PC-3 (cell line): Measurements from ENCODE around the gene AGO4. TPM values are rescaled to one million over a fixed set of nuclear protein-coding genes. Genes with fewer than 3 reads are reported as not detected.
"Not testable (repeated sequence)": the region's sequence is repeated elsewhere in the genome, so short reads cannot be mapped to it uniquely, and the experiment has no call there.

Experiments used
- ATAC-seq: fragments of 200-7000 bp; cut with Tn5 transposase; 2 replicates; pipeline ENCODE4 v1.9.1; 2020; ENCODE audit warnings: mild to moderate bottlenecking, moderate library complexity
- BruUV-seq: library from RNA; stranded (reverse); fragments of 400-500 nt; replicated peaks from 2 replicates; lab custom pipeline; 2021; lab: Mats Ljungman, UMichigan
- CTCF ChIA-PET: fragments of 300-600 bp; sonication (Branson Sonifier 250); formaldehyde crosslinking; loops from one replicate; lab custom pipeline; 2022; ENCODE audit warnings: antibody characterized with exemption; lab: Charles Lee
- POLR2A ChIA-PET: fragments of 300-600 bp; sonication (Branson Sonifier 250); formaldehyde crosslinking; loops from one replicate; lab custom pipeline; 2022; ENCODE audit warnings: antibody characterized with exemption; ENCODE audit not compliant: unreplicated experiment; lab: Charles Lee
- DNase-seq: peaks from one replicate; pipeline ENCODE4 v3.0.0-alpha.2; 2015
- H2AFZ ChIP-seq: fragments of 300-600 bp; sonication (generic); 2 replicates; pipeline ENCODE4 v1.6.0; 2016; ENCODE audit warnings: antibody characterized with exemption, low read length
- H3F3A ChIP-seq: fragments of 300-600 bp; sonication (generic); one replicate; pipeline ENCODE4 v1.6.0; 2017; ENCODE audit warnings: antibody characterized with exemption, low read length, control low read depth, mild to moderate bottlenecking; ENCODE audit not compliant: unreplicated experiment
- H3K27ac ChIP-seq: fragments of 300-600 bp; sonication (generic); 2 replicates; pipeline ENCODE4 v1.5.1; 2016; ENCODE audit warnings: mild to moderate bottlenecking, low read length
- H3K27me3 ChIP-seq: fragments of 300-600 bp; sonication (generic); 2 replicates; pipeline ENCODE4 v1.6.1; 2016; ENCODE audit warnings: low read length, mixed read lengths
- H3K36me3 ChIP-seq: fragments of 300-600 bp; sonication (generic); 2 replicates; pipeline ENCODE4 v1.6.1; 2016; ENCODE audit warnings: low read depth, mixed run types, low read length, mixed read lengths
- H3K4me1 ChIP-seq: fragments of 300-600 bp; sonication (generic); 2 replicates; pipeline ENCODE4 v1.5.1; 2016; ENCODE audit warnings: low read length; ENCODE audit not compliant: insufficient read depth
- H3K4me2 ChIP-seq: fragments of 300-600 bp; sonication (generic); 2 replicates; pipeline ENCODE4 v1.6.0; 2016; ENCODE audit warnings: low read length
- H3K4me3 ChIP-seq: fragments of 300-600 bp; sonication (generic); 2 replicates; pipeline ENCODE4 v1.5.1; 2016; ENCODE audit warnings: mild to moderate bottlenecking, low read length, mixed read lengths
- H3K79me2 ChIP-seq: fragments of 300-600 bp; sonication (generic); 2 replicates; pipeline ENCODE4 v1.6.1; 2017; ENCODE audit warnings: low read length, mixed read lengths
- H3K9ac ChIP-seq: fragments of 300-600 bp; sonication (generic); 2 replicates; pipeline ENCODE4 v1.6.0; 2016; ENCODE audit warnings: mild to moderate bottlenecking, low read length
- H3K9me2 ChIP-seq: fragments of 300-600 bp; sonication (generic); replicated peaks from 2 replicates; pipeline ENCODE4 v1.6.1; 2016; ENCODE audit warnings: mixed run types, low read length, mixed read lengths
- H3K9me3 ChIP-seq: fragments of 300-600 bp; sonication (generic); 2 replicates; pipeline ENCODE4 v1.6.1; 2016; ENCODE audit warnings: low read length, mixed read lengths
- H4K20me1 ChIP-seq: fragments of 300-600 bp; sonication (generic); 2 replicates; pipeline ENCODE4 v1.6.1; 2016; ENCODE audit warnings: low read length, mixed read lengths
- EZH2 ChIP-seq: fragments of 300-600 bp; sonication (generic); IDR thresholded peaks from one replicate; pipeline ENCODE4 v1.6.1; 2017; ENCODE audit warnings: antibody characterized with exemption, mild to moderate bottlenecking, low read length; ENCODE audit not compliant: unreplicated experiment
- EZH2phosphoT487 ChIP-seq: fragments of 300-600 bp; sonication (generic); IDR thresholded peaks from 2 replicates; pipeline ENCODE4 v1.6.1; 2018; ENCODE audit warnings: mild to moderate bottlenecking, antibody characterized with exemption, low read length, borderline replicate concordance
- intact Hi-C: fragments of 100-400 bp; cut with micrococcal nuclease; formaldehyde crosslinking; loops from 2 replicates; pipeline ENCODE4 v1.9.0; 2023
- total RNA-seq: library from RNA; depleted of rRNA; stranded (reverse); fragments of >200 nt; gene quantifications from 2 replicates; pipeline ENCODE4 v1.2.3, GENCODE V29; 2014
- TF ChIP-seq, protein P1 (sequence below): fragments of 300-600 bp; sonication (generic); conservative IDR thresholded peaks from 2 replicates; pipeline ENCODE4 v1.5.1; 2017; ENCODE audit warnings: antibody characterized with exemption, low read depth, mild to moderate bottlenecking, low read length

Gene AGO4
- total RNA-seq, 1 experiment from 2014 or later: 5.9 TPM

DNA sequence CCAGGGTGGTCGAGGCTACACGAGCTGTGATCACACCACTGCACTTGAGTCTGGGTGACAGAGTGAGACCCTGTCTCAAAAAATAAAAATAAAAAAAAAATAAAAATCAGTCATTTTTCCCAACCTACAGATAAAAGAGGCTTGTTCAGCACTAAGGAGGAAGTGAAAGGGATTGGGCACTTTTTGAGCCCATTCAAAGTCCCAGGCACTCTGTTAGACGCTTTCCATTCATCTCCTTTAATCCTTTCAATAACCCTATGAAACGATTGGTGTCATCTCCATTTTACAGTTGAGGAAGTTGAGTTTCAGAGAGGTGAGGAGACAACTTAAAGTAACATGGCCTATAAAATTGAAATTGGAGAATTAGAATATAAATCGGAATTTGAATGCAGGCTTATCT is 10.4 kb upstream of the AGO4 start:
- no peak overlapping the region for H3K9ac ChIP-seq
- no peak overlapping the region for H3K27ac ChIP-seq
- TF ChIP-seq EZH2 (no peak), EZH2phosphoT487 (no peak)
- TF ChIP-seq, protein P1, sequence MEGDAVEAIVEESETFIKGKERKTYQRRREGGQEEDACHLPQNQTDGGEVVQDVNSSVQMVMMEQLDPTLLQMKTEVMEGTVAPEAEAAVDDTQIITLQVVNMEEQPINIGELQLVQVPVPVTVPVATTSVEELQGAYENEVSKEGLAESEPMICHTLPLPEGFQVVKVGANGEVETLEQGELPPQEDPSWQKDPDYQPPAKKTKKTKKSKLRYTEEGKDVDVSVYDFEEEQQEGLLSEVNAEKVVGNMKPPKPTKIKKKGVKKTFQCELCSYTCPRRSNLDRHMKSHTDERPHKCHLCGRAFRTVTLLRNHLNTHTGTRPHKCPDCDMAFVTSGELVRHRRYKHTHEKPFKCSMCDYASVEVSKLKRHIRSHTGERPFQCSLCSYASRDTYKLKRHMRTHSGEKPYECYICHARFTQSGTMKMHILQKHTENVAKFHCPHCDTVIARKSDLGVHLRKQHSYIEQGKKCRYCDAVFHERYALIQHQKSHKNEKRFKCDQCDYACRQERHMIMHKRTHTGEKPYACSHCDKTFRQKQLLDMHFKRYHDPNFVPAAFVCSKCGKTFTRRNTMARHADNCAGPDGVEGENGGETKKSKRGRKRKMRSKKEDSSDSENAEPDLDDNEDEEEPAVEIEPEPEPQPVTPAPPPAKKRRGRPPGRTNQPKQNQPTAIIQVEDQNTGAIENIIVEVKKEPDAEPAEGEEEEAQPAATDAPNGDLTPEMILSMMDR: no peak
- no peaks in the 10 kb centered on the region for H3K9me2 ChIP-seq
- no peaks in the 10 kb centered on the region for H3K79me2 ChIP-seq
- ChIA-PET CTCF (no interaction called here), POLR2A (no interaction called here)
- no peaks in the 10 kb centered on the region for H3K27me3 ChIP-seq
- ATAC-seq (no peak), DNase-seq (no peak)
- BruUV-seq: no TSS peak
- H3K4me2 ChIP-seq: no peak overlapping the region
- no peaks in the 10 kb centered on the region for H4K20me1 ChIP-seq
- intact Hi-C loops: no loop called here
- H3K4me3 ChIP-seq: no peak overlapping the region
- no peaks in the 10 kb centered on the region for H3F3A ChIP-seq
- no peaks in the 10 kb centered on the region for H3K4me1 ChIP-seq
- H3K9me3 ChIP-seq: no peaks in the 10 kb centered on the region
- no peak overlapping the region for H2AFZ ChIP-seq
- no peaks in the 10 kb centered on the region for H3K36me3 ChIP-seq

DNA sequence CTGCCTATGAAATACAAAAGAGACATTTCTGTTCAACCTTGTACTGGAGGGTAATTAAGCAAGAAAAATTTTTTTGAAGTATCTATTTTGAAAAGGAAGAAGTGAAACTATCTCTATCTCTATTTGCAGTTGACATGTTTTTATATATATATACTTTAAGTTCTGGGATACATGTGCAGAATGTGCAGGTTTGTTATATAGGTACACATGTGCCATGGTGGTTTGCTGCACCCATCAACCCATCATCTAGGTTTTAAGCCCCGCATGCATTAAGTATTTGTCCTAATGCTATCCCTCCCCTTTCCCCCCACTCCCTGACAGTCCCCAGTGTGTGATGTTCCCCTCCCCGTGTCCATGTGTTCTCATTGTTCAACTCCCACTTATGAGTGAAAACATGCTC is 9.8 kb upstream of the AGO4 start:
- ATAC-seq, CTCF ChIA-PET, H2AFZ ChIP-seq, H3K9me3 ChIP-seq, H3K9ac ChIP-seq, H3K4me2 ChIP-seq, H3F3A ChIP-seq, H3K27ac ChIP-seq, intact Hi-C loops, BruUV-seq, H4K20me1 ChIP-seq, H3K36me3 ChIP-seq, H3K27me3 ChIP-seq, H3K4me1 ChIP-seq, POLR2A ChIA-PET, H3K9me2 ChIP-seq, DNase-seq, H3K79me2 ChIP-seq, H3K4me3 ChIP-seq: not testable (repeated sequence)

DNA sequence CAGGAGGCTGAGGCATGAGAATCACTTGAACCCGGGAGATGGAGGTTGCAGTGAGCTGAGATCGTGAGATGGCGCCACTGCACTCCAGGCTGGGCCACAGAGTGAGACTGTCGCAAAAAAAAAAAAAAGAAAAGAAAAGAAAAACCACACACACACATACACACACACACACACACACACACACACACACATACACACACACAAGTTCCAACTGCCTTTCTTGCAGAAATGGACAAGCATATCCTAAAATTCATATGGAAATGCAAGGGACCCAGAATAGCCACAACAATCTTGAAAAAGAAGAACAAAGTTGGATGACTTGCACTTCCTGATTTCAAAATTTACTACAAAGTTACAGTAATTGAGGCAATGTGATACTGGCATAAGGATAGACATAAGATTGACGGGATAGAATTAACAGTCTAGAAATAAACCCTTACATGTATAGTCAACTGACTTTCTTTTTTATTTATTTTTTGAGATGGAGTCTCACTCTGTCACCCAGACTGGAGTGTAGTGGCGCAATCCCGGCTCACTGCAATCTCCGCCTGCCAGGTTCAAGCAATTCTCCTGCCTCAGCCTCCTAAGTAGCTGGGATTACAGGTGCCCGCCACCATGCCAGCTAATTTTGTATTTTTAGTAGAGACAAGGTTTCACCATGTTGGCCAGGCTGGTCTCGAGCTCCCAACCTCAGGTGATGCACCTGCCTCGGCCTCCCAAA is 7.5 kb upstream of the AGO4 start:
- H3K27me3 ChIP-seq, H3K9me2 ChIP-seq, CTCF ChIA-PET, H3K79me2 ChIP-seq, H3K4me3 ChIP-seq, H3K9me3 ChIP-seq, ATAC-seq, POLR2A ChIA-PET, DNase-seq, H4K20me1 ChIP-seq, H2AFZ ChIP-seq, H3K9ac ChIP-seq, intact Hi-C loops, H3K36me3 ChIP-seq, H3K27ac ChIP-seq, BruUV-seq, H3K4me1 ChIP-seq, H3F3A ChIP-seq, H3K4me2 ChIP-seq: not testable (repeated sequence)
